Peyer's patch (tissue), 4 donors: ENCODE results near the gene LYPLA2.

Source experiments
- POLR2A ChIP-seq, 2 donors: fragments of 450-650 bp; IDR thresholded peaks; one replicate each; pipeline ENCODE4 v1.5.1; 2017; ENCODE audit warnings: antibody characterized with exemption in 2 of 2, mild to moderate bottlenecking in 2 of 2, moderate library complexity in 2 of 2
- TF ChIP-seq, protein P1 (sequence below), 6 experiments: fragments of 450-650 bp in 4 of 6; fragments of 200-600 bp in 2 of 6; sonication (generic) in 1 of 6; IDR thresholded peaks; one replicate each; pipeline ENCODE4 v1.5.1; 2017 to 2019; ENCODE audit warnings: antibody characterized with exemption in 6 of 6, mild to moderate bottlenecking in 3 of 6, moderate library complexity in 1 of 6

DNA sequence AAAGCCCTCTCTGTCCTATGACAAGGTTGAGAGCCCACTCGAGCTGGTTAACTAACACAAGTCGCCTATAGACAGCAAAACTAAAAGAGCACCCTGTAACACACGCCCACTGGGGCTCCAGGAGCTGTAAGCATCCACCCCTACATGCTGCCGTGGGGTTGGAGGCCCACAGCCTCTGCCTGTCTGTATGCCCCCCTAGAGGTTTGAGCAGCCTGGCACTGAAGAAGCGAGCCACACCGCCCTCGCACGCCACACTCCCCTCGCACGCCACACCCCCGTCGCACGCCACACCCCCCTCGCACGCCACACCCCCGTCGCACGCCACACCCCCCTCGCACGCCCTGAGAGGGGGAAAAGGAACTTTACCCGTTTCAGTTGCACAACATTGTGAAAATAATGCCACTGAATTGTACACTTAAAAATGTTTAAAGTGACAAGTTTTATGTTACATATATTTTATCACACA is 47.5 kb downstream of the LYPLA2 start:
- TF ChIP-seq, protein P1, sequence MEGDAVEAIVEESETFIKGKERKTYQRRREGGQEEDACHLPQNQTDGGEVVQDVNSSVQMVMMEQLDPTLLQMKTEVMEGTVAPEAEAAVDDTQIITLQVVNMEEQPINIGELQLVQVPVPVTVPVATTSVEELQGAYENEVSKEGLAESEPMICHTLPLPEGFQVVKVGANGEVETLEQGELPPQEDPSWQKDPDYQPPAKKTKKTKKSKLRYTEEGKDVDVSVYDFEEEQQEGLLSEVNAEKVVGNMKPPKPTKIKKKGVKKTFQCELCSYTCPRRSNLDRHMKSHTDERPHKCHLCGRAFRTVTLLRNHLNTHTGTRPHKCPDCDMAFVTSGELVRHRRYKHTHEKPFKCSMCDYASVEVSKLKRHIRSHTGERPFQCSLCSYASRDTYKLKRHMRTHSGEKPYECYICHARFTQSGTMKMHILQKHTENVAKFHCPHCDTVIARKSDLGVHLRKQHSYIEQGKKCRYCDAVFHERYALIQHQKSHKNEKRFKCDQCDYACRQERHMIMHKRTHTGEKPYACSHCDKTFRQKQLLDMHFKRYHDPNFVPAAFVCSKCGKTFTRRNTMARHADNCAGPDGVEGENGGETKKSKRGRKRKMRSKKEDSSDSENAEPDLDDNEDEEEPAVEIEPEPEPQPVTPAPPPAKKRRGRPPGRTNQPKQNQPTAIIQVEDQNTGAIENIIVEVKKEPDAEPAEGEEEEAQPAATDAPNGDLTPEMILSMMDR (IDR thresholded peaks at IDR 0.05) = no peak
- TF ChIP-seq POLR2A (IDR thresholded peaks at IDR 0.05) = no peak
